Measurements from ENCODE around the gene CD27.

DNA sequence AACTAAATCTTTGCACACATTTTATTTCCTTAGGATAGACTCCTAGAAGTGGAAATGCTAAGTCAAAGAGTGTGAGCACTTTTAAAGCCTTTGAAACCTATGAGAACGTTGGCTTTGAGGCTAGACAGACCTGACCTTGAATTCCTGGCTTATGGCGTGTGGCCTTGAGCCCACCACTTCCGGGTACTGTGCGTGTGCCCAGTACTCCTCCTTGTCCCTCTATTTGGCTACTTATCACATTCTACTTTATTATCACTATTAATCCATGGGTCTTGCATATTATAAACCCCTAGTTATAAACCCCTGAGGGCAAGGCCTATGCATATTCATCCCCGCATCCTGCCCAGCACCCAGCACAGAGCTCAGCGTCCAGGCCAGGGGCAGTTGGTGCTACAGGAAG lies 26.0 kb upstream of the CD27 start:
- TF ChIP-seq, protein P1, sequence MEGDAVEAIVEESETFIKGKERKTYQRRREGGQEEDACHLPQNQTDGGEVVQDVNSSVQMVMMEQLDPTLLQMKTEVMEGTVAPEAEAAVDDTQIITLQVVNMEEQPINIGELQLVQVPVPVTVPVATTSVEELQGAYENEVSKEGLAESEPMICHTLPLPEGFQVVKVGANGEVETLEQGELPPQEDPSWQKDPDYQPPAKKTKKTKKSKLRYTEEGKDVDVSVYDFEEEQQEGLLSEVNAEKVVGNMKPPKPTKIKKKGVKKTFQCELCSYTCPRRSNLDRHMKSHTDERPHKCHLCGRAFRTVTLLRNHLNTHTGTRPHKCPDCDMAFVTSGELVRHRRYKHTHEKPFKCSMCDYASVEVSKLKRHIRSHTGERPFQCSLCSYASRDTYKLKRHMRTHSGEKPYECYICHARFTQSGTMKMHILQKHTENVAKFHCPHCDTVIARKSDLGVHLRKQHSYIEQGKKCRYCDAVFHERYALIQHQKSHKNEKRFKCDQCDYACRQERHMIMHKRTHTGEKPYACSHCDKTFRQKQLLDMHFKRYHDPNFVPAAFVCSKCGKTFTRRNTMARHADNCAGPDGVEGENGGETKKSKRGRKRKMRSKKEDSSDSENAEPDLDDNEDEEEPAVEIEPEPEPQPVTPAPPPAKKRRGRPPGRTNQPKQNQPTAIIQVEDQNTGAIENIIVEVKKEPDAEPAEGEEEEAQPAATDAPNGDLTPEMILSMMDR (conservative IDR thresholded peaks at IDR 0.05; ENCODE audit: low read depth in 2 of 2): no peak
- TF ChIP-seq EZH2phosphoT487 (IDR thresholded peaks at IDR 0.05; ENCODE audit: unreplicated experiment): no peak
- no peak for TF ChIP-seq POLR2AphosphoS5 (IDR thresholded peaks at IDR 0.05; ENCODE audit: low read depth)
